Activated CD4-positive, alpha-beta T cell treated with anti-CD3 and anti-CD28 coated beads for 1 hour (primary cell): ENCODE measurements around the gene PLPP2.
"Not testable (repeated sequence)": the region's sequence is repeated elsewhere in the genome, so short reads cannot be mapped to it uniquely, and the experiment has no call there.

Experiments used
- DNase-seq: peaks from one replicate; pipeline ENCODE4 v3.0.0-alpha.2; 2020

Gene PLPP2

DNA sequence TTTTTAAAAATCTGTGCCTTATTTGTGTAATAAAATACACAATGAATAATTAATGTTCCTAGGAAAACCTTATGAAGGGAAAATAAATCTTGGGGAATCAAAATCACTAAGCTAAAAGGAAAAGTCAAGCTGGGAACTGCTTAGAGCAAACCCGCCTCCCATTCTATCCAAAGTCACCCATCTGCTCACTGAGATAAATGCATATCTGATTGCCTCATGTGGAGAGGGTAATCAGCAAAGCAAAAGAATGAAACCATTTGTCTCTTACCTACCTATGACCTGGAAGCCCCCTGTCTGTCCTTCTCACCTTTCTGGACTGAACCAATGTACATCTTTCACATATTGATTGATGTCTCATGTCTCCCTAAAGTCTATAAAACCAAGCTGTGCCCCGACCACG, 34.4 kb downstream of the PLPP2 start:
- not testable (repeated sequence) for DNase-seq

DNA sequence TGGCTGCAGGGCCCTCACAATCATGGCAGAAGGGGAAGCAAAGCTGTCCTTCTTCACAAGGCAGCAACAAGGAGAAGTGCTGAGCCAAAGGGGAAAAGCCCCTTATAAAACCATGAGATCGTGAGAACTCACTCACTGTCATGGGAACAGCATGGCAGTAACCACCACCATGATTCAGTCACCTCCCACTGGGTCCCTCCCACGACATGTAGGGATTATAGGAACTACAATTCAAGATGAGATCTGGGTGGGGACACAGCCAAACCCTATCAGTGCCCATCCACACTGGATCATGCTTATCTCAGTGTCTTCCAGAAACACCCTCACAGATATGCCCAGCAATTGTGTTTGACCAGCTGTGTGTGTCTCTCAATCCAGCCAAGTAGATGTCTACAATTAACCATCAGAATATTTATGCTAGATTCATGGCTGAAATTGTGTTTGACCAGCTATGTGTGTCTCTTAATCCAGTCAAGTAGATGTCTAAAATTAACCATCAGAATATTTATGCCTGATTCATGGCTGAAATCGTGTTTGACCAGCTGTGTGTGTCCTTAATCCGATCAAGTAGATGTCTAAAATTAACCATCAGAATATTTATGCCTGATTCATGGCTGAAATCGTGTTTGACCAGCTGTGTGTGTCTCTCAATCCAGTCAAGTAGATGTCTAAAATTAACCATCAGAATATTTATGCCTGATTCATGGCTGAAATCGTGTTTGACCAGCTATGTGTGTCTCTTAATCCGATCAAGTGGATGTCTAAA, 38.6 kb downstream of the PLPP2 start:
- DNase-seq = not testable (repeated sequence)

DNA sequence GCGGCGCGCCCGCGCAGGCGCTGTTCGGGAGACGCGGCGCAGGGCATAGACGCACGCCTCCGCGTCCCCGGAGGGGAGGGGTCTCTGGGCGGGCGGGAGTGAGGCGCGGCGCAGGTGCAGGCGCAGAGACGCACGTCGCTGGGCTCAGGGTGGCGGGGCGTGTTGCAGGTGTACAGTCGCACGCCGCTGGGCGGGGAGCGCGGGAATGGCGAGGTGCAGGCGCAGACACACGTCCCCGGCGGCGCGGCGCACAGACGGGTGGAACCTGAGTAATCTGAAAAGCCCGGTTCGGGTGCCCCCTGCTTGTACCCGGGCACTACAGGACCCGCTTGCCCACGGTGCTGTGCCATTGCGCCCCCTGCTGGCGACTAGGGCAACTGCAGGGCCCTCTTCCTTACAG, 44.7 kb downstream of the PLPP2 start:
- DNase-seq = no peak

DNA sequence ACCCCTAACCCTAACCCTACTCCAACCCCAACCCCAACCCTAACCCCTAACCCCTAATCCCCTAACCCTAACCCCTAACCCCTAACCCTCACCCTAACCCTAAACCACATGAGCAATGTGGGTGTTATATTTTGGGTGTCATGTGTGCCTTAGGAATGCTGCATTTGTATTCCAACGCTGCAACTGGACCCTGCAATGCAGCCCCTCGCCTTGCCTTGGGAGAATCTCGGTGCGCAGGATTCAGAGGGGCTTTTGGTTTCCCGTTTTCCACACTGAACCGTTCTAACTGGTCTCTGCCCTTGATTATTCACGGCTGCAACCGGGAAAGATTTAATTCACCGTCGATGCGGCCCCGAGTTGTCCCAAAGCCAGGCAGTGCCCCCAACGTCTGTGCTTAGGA, 45.3 kb downstream of the PLPP2 start:
- not testable (repeated sequence) for DNase-seq

DNA sequence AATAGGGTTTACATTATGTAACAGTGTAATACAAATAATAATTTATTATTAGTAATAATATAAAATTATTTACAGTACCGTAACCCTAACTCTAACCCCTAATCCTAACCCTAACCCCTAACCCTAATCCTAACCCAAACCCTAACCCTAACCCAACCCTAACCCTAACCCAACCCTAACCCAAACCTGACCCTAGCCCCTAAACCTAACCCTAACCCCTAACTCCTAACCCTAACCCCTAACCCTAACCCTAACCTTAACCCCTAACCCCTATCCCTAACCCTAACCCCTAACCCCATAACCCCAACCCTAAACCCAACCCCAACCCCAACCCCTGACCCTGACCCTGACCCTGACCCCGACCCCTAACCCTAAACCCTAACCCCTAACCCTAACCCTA, 45.7 kb downstream of the PLPP2 start:
- DNase-seq = no peak
